Nephron progenitor cell (in vitro differentiated cells): ENCODE results near the gene ARHGAP8.
"Not testable (repeated sequence)": the region's sequence is repeated elsewhere in the genome, so short reads cannot be mapped to it uniquely, and the experiment has no call there.

ENCODE experiments used
- DNase-seq: peaks from one replicate; pipeline ENCODE4 v3.0.0; 2021
- H3K27ac Mint-ChIP-seq: 2 replicates; pipeline ENCODE4 v1.8.0; 2021; ENCODE audit warnings: mild to moderate bottlenecking, moderate library complexity, mixed read lengths
- H3K27me3 Mint-ChIP-seq: 2 replicates; pipeline ENCODE4 v1.8.0; 2021; ENCODE audit warnings: mild to moderate bottlenecking, low read depth, mixed read lengths; ENCODE audit not compliant: poor library complexity
- H3K36me3 Mint-ChIP-seq: 2 replicates; pipeline ENCODE4 v1.8.0; 2021; ENCODE audit warnings: low read depth, mixed read lengths
- H3K4me1 Mint-ChIP-seq: 2 replicates; pipeline ENCODE4 v1.8.0; 2021; ENCODE audit warnings: mixed read lengths
- H3K4me3 Mint-ChIP-seq: 2 replicates; pipeline ENCODE4 v1.8.0; 2021; ENCODE audit warnings: mild to moderate bottlenecking, moderate library complexity, mixed read lengths
- H3K9me3 Mint-ChIP-seq: 2 replicates; pipeline ENCODE4 v1.8.0; 2021; ENCODE audit warnings: mild to moderate bottlenecking, moderate library complexity, mixed read lengths
- CTCF ChIP-seq: fragments of 200-600 bp; sonication (generic); IDR thresholded peaks from 2 replicates; pipeline ENCODE4 v1.5.0; 2021; ENCODE audit warnings: antibody characterized with exemption

ARHGAP8 gene

GRCh38 chr22:44743804-44744211 lies 8.6 kb upstream of the ARHGAP8 start:
- TF ChIP-seq CTCF = no peak
- Mint-ChIP-seq H3K4me3 (no peak overlapping the region), H3K36me3 (no peaks in the 10 kb centered on the region), H3K27me3 (peaks cover 33% of the 10 kb centered on the region), H3K4me1 (peaks cover 17% of the 10 kb centered on the region), H3K27ac (no peak overlapping the region), H3K9me3 (no peaks in the 10 kb centered on the region)
- DNase-seq = no peak

GRCh38 chr22:44745853-44746789 lies 6.3 kb upstream of the ARHGAP8 start:
- no peaks in the 10 kb centered on the region for H3K36me3 Mint-ChIP-seq
- H3K4me1 Mint-ChIP-seq = peaks cover 6% of the 10 kb centered on the region
- peaks cover 9% of the 10 kb centered on the region for H3K9me3 Mint-ChIP-seq
- DNase-seq = no peak
- no peak overlapping the region for H3K27ac Mint-ChIP-seq
- no peak for TF ChIP-seq CTCF
- H3K4me3 Mint-ChIP-seq = no peak overlapping the region
- peaks cover 37% of the 10 kb centered on the region for H3K27me3 Mint-ChIP-seq

- H3K27ac Mint-ChIP-seq, H3K4me3 Mint-ChIP-seq, DNase-seq, H3K4me1 Mint-ChIP-seq, H3K36me3 Mint-ChIP-seq, H3K9me3 Mint-ChIP-seq: not testable (repeated sequence)
- H3K27me3 Mint-ChIP-seq = peaks cover 47% of the 10 kb centered on the region
These were observed 4.6 kb upstream of the ARHGAP8 start for GRCh38 chr22:44747784-44748127.

GRCh38 chr22:44748524-44748923 lies 3.9 kb upstream of the ARHGAP8 start:
- H3K36me3 Mint-ChIP-seq = no peaks in the 10 kb centered on the region
- TF ChIP-seq CTCF = no peak
- H3K4me3 Mint-ChIP-seq = no peak overlapping the region
- H3K27ac Mint-ChIP-seq = no peak overlapping the region
- H3K4me1 Mint-ChIP-seq = peaks cover 14% of the 10 kb centered on the region
- peaks cover 9% of the 10 kb centered on the region for H3K9me3 Mint-ChIP-seq
- peaks cover 55% of the 10 kb centered on the region for H3K27me3 Mint-ChIP-seq
- DNase-seq = no peak

- no peak overlapping the region for H3K27ac Mint-ChIP-seq
These were observed 1.9 kb upstream of the ARHGAP8 start for GRCh38 chr22:44750481-44750880.

More at GRCh38 chr22:44750481-44750880, 1.9 kb upstream of the ARHGAP8 start:
- no peak for TF ChIP-seq CTCF
- Mint-ChIP-seq H3K4me1 (peaks cover 33% of the 10 kb centered on the region), H3K36me3 (no peaks in the 10 kb centered on the region), H3K27me3 (peaks cover 63% of the 10 kb centered on the region), H3K4me3 (no peak overlapping the region), H3K9me3 (peaks cover 13% of the 10 kb centered on the region)
- no peak for DNase-seq
